GM12801 (cell line): Measurements from ENCODE around the gene NEURL4.

Experiments
- TF ChIP-seq, protein P1 (sequence below): IDR thresholded peaks from one replicate; pipeline ENCODE4 v1.5.1; 2011; ENCODE audit warnings: control low read depth; ENCODE audit not compliant: insufficient read length; ENCODE audit errors: extremely low read depth

Gene NEURL4

GRCh38 chr17:7294614-7295153, 34.5 kb downstream of the NEURL4 start, which contains the start of gene YBX2:
Gene YBX2 (minus strand): TSS chr17:7294639. CDS start chr17:7294500, 139 bp downstream.
- TF ChIP-seq, protein P1, sequence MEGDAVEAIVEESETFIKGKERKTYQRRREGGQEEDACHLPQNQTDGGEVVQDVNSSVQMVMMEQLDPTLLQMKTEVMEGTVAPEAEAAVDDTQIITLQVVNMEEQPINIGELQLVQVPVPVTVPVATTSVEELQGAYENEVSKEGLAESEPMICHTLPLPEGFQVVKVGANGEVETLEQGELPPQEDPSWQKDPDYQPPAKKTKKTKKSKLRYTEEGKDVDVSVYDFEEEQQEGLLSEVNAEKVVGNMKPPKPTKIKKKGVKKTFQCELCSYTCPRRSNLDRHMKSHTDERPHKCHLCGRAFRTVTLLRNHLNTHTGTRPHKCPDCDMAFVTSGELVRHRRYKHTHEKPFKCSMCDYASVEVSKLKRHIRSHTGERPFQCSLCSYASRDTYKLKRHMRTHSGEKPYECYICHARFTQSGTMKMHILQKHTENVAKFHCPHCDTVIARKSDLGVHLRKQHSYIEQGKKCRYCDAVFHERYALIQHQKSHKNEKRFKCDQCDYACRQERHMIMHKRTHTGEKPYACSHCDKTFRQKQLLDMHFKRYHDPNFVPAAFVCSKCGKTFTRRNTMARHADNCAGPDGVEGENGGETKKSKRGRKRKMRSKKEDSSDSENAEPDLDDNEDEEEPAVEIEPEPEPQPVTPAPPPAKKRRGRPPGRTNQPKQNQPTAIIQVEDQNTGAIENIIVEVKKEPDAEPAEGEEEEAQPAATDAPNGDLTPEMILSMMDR = no peak

- TF ChIP-seq, protein P1 = no peak
Observed at GRCh38 chr17:7293816-7294613, 35.1 kb downstream of the NEURL4 start.

DNA sequence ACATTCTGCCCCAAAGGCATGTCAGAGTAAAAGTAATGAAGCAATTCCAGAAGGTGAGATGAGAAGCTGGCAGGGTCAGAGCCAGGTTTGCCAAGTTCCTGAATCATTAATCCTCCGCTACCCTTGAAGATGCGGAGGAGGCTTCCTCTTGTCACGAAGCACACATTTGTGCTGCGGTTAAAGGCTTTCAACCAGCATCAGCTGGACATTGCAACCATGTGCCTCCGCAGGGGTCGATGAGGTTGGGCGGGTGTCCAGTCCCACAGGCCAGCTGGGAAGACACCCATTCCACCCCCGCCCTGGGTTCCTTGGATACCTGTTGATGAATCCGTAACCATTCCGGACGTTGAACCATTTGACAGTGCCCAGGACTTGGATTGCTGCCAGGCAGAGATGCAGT, 36.0 kb downstream of the NEURL4 start:
- TF ChIP-seq, protein P1 = no peak

GRCh38 chr17:7292729-7293128, 36.4 kb downstream of the NEURL4 start:
- TF ChIP-seq, protein P1 = no peak

- TF ChIP-seq, protein P1 = no peak
Observed at GRCh38 chr17:7292194-7292593, 36.9 kb downstream of the NEURL4 start.

- TF ChIP-seq, protein P1 = no peak
Observed at GRCh38 chr17:7290685-7291084, 38.5 kb downstream of the NEURL4 start.

GRCh38 chr17:7290166-7290565, 39.0 kb downstream of the NEURL4 start:
- TF ChIP-seq, protein P1 = no peak
